ENCODE data around the gene BTG3.

Gene BTG3

GRCh38 chr21:17602874-17603273 is 9.8 kb downstream of the BTG3 start:
- no peak overlapping the region for H3K4me3 ChIP-seq (replicated peaks; ENCODE audit: low read depth, low read length)
- TF ChIP-seq CTCF (IDR thresholded peaks at IDR 0.05; ENCODE audit: low read depth, low read length, missing control alignments), result no peak
- DNase-seq (ENCODE audit: extremely low read depth, low read depth), result no peak

- no peak for TF ChIP-seq CTCF (IDR thresholded peaks at IDR 0.05; ENCODE audit: low read depth, low read length, missing control alignments)
- no peak for DNase-seq (ENCODE audit: extremely low read depth, low read depth)
- H3K4me3 ChIP-seq (replicated peaks; ENCODE audit: low read depth, low read length), result no peak overlapping the region
These were observed 14.3 kb downstream of the BTG3 start for GRCh38 chr21:17598437-17598836.

GRCh38 chr21:17597680-17598079 is 15.0 kb downstream of the BTG3 start:
- H3K4me3 ChIP-seq (replicated peaks; ENCODE audit: low read depth, low read length), result no peak overlapping the region
- no peak for DNase-seq (ENCODE audit: extremely low read depth, low read depth)
- TF ChIP-seq CTCF (IDR thresholded peaks at IDR 0.05; ENCODE audit: low read depth, low read length, missing control alignments), result no peak

- no peak for TF ChIP-seq CTCF (IDR thresholded peaks at IDR 0.05; ENCODE audit: low read depth, low read length, missing control alignments)
- no peak overlapping the region for H3K4me3 ChIP-seq (replicated peaks; ENCODE audit: low read depth, low read length)
- DNase-seq (ENCODE audit: extremely low read depth, low read depth), result no peak
These were observed 22.3 kb downstream of the BTG3 start for GRCh38 chr21:17590430-17590829.

GRCh38 chr21:17585875-17586450 is 26.7 kb downstream of the BTG3 start:
- peak; percentile 52 for DNase-seq (ENCODE audit: extremely low read depth, low read depth)
- TF ChIP-seq CTCF (IDR thresholded peaks at IDR 0.05; ENCODE audit: low read depth, low read length, missing control alignments), result peak; percentile 36
- H3K4me3 ChIP-seq (replicated peaks; ENCODE audit: low read depth, low read length), result no peak overlapping the region

GRCh38 chr21:17583898-17584297 is 28.8 kb downstream of the BTG3 start:
- H3K4me3 ChIP-seq (replicated peaks; ENCODE audit: low read depth, low read length), result no peak overlapping the region
- no peak for TF ChIP-seq CTCF (IDR thresholded peaks at IDR 0.05; ENCODE audit: low read depth, low read length, missing control alignments)
- no peak for DNase-seq (ENCODE audit: extremely low read depth, low read depth)

- no peak for TF ChIP-seq CTCF (IDR thresholded peaks at IDR 0.05; ENCODE audit: low read depth, low read length, missing control alignments)
- H3K4me3 ChIP-seq (replicated peaks; ENCODE audit: low read depth, low read length), result no peak overlapping the region
- DNase-seq (ENCODE audit: extremely low read depth, low read depth), result no peak
These were observed 32.4 kb downstream of the BTG3 start for GRCh38 chr21:17580319-17580718.
